Fibroblast of villous mesenchyme (primary cell): Measurements from ENCODE around the gene JMY. TPM values are rescaled to one million over a fixed set of nuclear protein-coding genes. Genes with fewer than 3 reads are reported as not detected.

Experiments used
- DNase-seq: peaks from one replicate; pipeline ENCODE4 v3.0.0-alpha.2; 2010; ENCODE audit warnings: low read depth
- H3K4me3 ChIP-seq: 2 replicates; pipeline ENCODE4 v1.5.1; 2011; ENCODE audit warnings: low read depth, mild to moderate bottlenecking, low read length
- total RNA-seq: library from RNA; depleted of rRNA; stranded (reverse); fragments of >200 nt; gene quantifications from 2 replicates; pipeline ENCODE4 v1.2.3, GENCODE V29; 2012
- TF ChIP-seq, protein P1 (sequence below): IDR thresholded peaks from 2 replicates; pipeline ENCODE4 v1.5.1; 2012; ENCODE audit warnings: low read depth, mild to moderate bottlenecking, low read length; ENCODE audit not compliant: insufficient read depth

The JMY gene
- total RNA-seq, 1 donor, result 9.1 TPM

DNA sequence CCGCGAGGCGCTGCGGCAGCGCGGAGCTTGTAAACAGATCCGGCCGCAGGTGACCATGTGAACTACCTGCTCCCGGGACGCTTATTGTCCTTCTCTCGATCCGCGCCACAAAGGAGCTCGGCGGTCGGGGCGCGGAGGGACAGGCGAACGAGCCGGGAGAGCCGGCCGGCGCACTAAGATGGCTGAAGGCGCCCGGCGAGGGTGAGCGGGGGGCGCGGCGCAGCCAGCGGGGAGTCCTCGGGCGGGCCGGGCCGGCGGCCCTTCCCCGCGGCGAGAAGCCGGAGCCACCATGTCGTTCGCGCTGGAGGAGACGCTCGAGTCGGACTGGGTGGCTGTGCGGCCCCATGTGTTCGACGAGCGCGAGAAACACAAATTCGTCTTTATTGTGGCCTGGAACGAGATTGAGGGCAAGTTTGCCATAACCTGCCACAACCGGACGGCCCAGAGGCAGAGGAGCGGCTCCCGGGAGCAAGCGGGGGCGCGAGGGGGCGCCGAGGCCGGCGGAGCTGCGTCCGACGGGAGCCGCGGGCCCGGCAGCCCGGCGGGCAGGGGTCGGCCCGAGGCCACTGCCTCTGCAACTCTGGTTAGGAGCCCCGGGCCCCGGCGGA, 535 bp downstream of the JMY start:
- DNase-seq, result peak; percentile 23
- peak overlapping the region; percentile 75 for H3K4me3 ChIP-seq
- TF ChIP-seq, protein P1, sequence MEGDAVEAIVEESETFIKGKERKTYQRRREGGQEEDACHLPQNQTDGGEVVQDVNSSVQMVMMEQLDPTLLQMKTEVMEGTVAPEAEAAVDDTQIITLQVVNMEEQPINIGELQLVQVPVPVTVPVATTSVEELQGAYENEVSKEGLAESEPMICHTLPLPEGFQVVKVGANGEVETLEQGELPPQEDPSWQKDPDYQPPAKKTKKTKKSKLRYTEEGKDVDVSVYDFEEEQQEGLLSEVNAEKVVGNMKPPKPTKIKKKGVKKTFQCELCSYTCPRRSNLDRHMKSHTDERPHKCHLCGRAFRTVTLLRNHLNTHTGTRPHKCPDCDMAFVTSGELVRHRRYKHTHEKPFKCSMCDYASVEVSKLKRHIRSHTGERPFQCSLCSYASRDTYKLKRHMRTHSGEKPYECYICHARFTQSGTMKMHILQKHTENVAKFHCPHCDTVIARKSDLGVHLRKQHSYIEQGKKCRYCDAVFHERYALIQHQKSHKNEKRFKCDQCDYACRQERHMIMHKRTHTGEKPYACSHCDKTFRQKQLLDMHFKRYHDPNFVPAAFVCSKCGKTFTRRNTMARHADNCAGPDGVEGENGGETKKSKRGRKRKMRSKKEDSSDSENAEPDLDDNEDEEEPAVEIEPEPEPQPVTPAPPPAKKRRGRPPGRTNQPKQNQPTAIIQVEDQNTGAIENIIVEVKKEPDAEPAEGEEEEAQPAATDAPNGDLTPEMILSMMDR, result no peak

DNA sequence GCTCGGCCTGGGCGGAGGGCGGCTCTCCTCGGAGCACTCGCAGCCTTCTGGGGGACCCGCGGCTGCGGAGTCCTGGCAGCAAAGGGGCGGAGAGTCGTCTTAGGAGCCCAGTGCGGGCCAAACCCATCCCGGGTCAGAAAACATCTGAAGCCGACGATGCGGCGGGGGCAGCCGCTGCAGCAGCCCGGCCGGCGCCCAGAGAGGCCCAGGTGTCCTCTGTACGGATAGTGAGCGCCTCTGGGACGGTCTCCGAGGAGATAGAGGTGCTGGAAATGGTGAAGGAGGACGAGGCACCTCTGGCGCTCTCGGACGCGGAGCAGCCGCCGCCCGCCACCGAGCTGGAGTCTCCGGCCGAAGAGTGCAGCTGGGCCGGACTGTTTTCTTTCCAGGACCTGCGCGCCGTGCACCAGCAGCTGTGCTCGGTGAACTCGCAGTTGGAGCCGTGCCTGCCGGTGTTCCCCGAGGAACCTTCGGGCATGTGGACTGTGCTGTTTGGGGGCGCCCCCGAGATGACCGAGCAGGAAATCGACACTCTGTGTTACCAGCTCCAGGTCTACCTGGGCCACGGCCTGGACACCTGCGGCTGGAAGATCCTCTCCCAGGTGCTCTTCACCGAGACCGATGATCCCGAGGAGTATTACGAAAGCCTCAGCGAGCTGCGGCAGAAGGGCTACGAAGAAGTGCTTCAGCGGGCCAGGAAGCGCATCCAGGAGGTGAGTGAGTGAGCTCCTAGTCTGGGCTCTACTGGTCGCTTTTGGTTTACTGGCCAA, 1.2 kb downstream of the JMY start:
- peak overlapping the region; percentile 75 for H3K4me3 ChIP-seq
- DNase-seq, result peak; percentile 43
- TF ChIP-seq, protein P1, result no peak

DNA sequence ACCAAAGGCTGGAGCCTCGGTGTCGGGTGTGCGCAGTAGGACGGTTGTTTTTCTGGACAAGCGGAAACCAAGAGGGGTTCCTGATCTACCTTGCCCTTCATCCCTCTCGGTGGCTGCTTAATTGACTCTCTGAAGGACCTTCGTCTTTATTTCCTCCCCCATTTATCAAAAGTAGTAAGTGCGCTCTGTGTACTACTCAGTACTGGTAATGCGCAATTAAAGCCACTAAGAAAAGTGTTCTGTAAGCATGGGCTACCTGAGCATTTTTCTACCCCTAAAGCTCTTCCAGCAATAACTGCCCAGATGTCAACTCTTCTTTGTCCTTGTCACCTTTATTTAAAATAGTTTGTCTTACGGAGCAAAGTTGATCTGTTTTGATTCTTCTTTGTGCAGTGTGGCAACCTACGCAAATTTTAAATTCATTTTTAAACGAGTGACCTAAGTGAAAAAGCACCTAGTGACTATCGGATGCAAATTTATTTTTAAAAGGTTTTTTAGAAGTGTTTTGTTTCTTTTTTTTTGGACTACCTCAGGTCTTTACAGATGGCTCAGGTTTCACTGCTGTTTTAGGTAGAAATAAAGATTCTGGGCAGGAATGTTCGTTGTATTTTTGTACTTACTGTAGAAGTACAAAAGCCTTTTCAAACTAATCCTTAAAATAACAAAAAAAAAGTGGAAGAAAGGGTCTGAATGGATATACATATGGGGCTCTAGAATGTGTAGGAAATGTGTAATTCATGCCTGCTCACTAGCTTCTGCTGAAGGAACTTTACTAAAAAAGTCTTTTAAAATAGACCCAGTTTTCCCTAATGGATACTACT, 2.0 kb downstream of the JMY start:
- peak; percentile 6 for DNase-seq
- H3K4me3 ChIP-seq, result peak overlapping the region; percentile 75
- TF ChIP-seq, protein P1, result no peak

DNA sequence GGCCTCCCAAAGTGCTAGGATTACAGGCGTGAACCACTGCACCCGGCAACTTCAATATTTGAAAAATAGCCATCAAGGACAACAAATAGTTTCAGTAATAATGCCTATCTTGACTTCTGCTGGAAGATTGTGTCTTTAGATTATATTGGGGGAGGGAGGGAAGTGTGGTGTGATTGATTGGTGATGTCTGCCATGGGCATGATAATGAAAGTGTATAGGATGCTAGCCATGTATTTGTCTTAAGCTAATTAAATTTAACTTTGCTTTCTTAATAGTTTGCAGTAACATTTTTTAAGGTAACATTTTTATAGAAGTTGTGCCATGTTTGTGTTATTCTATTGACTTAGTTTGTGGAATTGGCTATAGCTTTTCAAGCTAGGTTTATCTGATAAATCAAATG, 4.6 kb downstream of the JMY start:
- TF ChIP-seq, protein P1, result no peak
- no peak for DNase-seq
- H3K4me3 ChIP-seq, result no peak overlapping the region

DNA sequence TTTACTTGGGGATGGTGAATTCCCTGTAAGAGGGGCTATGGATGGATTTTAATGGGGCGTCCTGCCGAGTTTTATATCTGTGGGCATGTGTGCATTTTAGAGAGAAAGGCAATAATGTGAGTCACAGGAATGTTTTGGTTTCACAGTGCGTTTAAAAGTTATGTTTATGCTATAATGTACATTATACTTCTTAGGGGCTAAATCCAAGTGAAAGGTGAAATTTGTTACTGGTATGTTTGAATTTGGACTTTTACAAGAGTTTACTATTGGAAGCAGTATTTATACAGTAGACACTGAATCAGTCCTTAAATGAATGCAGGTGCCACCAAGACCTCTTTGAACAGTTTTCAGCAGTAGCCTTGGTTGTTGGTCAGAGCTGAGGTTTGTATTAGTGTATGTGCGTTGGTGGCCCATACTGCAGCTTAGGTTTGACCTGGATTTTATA, 5.6 kb downstream of the JMY start:
- peak; percentile 18 for DNase-seq
- TF ChIP-seq, protein P1, result no peak
- H3K4me3 ChIP-seq, result no peak overlapping the region

DNA sequence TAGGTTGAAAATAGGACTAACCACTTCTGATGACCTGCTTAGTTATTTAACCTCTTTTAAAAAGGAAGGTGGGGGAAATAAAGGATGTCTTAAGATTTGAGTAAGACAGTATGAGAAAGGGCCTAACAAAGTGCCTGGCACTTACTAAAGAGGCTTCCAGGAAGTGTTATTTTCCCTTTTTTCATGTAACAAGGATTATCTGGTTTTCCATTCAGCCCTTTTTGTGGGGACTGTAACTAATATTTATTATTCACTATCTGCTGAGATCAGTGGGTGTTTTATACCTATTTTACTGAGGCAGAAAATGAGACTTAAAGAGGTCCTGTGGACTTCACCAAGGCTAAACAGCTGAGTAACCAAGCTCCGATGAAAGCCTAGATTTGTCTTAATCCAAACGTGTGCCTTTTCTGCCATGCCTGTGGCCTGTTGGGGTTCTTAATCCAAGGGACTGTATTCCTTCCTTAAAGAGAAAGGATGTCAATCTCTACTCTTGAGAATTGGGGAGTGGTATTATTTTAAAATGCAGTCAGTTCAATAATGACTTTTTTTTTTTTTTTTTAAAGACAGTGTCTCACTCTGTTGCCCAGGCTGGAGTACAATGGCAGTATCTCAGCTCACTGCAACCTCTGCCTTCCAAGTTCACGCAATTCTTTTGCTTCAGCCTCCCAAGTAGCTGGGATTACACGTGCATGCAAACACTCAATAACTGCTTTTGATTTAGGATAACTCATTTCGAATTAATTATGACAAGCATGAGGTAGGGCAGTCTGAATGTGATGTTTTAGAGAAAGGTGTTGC, 6.5 kb downstream of the JMY start:
- DNase-seq, result no peak
- H3K4me3 ChIP-seq, result no peak overlapping the region
- TF ChIP-seq, protein P1, result no peak
